Lung microvascular endothelial cell (primary cell): ENCODE data around the gene FAM3A. TPM values are rescaled to one million over a fixed set of nuclear protein-coding genes. Genes with fewer than 3 reads are reported as not detected.
"Not testable (repeated sequence)": the region's sequence is repeated elsewhere in the genome, so short reads cannot be mapped to it uniquely, and the experiment has no call there.

Experiments used
- DNase-seq, 2 donors: peaks; one replicate each; pipeline versions ENCODE4 v3.0.0 to v3.0.0-alpha.2; 2010; ENCODE audit warnings: low read depth in 2 of 2
- total RNA-seq: library from RNA; depleted of rRNA; stranded (reverse); fragments of >200 nt; gene quantifications from 2 replicates; pipeline ENCODE4 v1.2.1, GENCODE V29; 2014

FAM3A gene
- total RNA-seq, 1 donor from 2014 or later = 20.8 TPM

- DNase-seq = peak; percentile 42 to 70
Observed at GRCh38 chrX:154505734-154506133, 10.3 kb downstream of the FAM3A start.

DNA sequence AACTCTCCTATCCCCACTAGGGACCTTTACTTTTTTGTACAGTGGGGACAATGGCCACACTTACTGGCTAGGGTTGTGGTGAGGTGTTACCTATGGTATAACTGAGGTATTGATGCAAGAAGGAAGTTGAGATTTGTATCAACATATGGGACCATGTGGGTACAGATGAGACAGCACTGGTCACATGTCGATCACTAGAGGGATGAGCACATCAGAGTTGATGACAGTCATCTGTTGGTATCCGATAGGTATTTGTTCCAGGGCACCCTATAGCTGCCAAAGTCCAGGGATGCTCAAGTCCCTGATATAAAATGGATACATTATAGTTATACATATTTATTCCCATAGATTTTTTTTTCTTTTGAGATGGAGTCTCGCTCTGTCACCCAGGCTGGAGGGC, 13.0 kb downstream of the FAM3A start:
- no peak for DNase-seq

DNA sequence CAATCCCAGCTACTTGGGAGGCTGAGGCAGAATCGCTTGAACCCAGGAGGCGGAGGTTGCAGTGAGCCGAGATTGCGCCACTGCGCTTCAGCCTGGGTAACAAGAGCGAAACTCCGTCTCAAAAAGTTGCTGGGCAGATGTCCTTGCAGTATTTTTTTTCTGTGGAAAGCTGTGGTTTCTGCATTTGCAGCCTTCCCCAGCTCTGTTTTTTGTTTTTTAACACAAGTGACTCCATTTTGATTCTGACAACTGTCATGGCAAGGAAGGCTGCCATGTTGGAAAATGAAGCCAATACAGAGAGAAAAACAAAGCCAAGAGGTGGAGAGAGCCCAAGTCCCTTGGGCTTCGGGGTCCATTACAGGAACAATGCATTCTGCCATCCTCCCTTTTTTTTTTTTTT, 13.9 kb downstream of the FAM3A start:
- DNase-seq = no peak

DNA sequence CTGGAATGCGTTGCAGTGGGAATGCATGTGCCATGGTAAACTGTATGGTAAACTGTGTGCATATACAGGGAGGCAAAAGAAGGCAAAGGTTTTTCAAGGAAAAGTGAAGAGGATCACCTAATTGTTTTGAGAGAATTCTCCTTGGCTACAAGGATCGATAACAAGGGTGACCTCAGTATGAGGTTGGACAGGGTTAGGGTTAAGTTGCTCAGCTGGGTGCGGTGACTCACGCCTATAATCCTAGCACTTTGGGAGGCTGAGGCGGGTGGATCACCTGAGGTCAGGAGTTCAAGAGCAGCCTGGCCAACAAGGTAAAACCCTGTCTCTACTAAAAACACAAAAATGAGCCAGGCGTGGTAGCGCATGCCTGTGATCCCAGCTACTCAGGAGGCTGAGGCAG, 14.6 kb downstream of the FAM3A start:
- DNase-seq = not testable (repeated sequence)

DNA sequence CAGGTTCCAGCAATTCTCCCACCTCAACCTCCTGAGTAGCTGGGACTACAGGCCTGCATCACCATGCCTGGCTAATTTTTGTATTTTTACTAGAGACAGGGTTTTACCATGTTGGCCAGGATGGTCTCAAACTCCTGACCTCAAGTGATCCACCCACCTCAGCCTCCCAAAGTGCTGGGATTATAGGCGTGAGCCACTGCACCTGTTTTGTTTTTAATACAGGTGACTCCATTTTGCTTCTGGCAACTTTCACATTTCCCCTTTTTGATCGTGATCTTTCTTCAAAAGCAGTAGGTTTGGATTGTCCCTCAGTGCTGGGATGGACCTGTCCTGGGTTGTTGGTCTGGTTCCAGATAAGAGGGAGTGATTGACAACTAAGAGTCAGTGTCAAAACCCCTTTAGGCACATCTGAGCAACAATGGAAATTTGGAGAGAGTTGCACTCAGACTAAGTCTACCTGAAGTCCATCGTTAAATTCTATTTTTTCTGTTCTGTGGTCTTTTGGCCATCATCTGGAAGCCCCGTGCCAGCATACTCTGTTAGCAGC, 19.4 kb downstream of the FAM3A start:
- DNase-seq = not testable (repeated sequence)

- peak in 1 of 2 donors; percentile 56 for DNase-seq
Observed at GRCh38 chrX:154495472-154495922, 20.5 kb downstream of the FAM3A start.

- no peak for DNase-seq
Observed at GRCh38 chrX:154494715-154495114, 21.3 kb downstream of the FAM3A start.

DNA sequence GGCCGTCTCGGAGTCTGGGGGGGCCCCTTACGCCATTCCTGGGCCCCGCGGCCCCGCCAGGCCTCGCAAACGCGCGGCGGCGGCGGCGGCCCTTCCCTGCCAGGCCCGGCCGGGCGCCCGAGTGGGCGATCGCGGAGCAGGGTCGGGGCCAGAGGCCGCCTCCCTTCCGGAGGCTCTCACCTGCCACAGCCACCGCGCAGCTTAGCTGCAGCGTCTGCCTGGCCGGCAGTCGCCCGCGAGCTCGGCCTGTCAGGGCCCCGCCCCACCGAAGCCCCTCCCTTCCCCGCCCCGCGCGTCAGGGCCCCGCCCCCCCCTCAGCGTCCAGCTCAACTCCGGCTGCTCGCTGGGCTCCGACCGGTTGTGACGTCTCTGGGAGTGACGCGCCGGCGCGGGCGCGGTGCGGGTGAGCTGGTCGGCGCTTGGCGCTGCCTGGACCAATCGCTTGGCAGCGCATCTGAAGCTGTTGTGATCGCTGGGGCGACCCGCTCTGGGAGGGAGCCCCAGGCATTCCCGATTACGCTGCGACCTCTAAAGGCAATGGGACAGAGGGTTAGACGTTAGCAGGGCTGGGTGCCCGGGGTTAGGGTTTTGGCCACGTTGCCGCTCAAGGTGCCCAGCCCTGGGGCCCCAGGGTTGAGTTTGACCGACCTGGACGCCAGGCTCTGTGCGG, 25.5 kb downstream of the FAM3A start, which contains the start of gene SLC10A3:
SLC10A3 (minus strand) TSS at position 216 of the 670 bp plus-strand sequence. CDS start 1,689 bp downstream, outside the sequence.
- peak; percentile 93 to 96 for DNase-seq

DNA sequence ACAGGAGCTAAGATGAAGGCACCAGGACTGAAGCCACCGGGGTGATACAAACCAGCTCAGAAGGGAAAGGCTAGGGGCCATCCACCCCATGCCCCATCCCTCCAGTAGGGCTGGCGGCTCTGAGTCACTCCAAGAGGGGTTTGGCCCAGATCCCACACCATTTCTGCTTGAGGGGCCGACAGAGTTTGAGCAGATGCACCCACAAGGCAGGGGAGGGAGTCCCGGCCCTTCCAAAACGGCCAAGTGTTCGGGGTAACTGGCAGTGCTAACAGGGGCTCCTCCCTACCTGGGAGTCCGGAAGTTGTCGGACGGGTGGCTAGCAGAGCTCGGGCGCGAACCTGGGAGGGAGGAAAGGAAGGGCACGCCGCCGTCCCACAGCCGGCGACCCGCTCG, 26.0 kb downstream of the FAM3A start:
- peak in 1 of 2 donors; percentile 24 for DNase-seq

GRCh38 chrX:154489182-154489581, 26.9 kb downstream of the FAM3A start:
- DNase-seq = no peak

DNA sequence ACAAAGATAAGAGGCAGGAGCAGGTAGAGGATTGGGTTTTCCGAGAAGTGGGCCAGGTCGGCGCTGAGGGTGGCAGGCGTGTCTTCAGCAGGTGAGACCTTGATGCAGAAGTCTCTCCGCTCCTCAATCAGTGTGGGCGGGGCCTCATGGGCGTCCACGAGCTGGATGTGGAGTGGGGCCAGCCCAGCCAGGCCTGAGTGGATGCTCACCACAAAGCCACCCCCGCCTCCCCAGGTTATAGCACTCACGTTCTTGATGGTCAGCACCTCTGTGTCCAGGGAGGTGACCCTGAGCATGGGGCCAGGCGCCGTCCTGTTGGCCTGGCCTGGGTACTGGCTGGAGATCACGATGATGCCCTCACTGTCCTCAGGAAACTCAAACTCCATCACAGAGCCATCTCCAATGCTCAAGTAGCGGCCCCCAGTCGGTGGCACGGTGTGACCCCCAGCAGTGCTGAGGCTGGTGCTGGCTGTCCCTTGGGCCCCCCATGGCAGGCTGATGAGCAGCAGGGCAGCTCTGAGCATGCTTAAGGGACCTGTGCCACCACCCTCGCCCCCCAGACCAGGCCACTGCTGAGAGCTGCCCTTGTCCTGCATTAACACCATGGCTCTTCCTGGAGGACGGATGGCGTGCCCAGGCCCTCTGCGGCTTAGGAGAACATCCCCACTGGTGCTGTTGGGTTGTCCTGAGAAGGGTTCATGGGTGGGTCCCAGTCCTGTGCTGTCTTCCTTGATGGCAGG, 27.5 kb downstream of the FAM3A start:
- no peak for DNase-seq

DNA sequence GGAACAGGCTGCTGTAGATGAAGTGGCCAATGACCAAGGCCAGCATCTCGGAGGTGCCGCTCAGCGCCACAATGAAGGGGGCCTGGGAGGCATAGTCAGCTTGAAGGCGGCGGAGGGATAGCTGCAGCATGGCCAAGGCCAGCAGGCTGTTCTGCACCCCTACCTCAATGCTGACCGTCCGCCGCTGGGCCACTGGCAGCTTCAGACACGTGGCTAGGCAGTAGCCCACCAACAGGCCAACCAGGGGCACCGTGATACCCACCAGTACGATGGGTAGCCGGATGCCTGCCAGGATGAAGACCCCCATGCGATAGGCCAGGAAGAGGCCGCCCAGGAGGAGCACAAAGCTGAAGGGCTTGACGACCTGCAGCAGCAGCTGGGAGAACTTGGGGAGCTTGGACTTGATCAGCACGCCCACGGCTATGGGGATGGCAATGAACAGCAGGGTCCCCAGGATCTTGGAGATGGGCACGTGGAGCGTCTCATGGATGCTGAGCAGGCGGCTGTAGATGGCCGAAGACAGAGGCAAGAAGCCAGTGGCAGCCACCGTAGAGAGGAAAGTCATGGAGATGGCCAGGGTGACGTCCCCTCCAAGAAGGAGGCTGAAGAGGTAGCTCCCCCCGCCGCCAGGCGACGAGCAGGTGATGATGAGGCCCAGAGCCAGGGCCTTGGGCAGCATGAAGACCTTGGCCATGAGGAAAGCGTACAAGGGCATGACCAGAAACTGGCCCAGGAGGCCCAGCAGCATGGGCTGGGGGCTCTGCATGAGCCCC, 28.3 kb downstream of the FAM3A start:
- no peak for DNase-seq

- DNase-seq = peak; percentile 23 to 69
Observed at GRCh38 chrX:154486396-154487207, 29.4 kb downstream of the FAM3A start, which contains the start of gene UBL4A. TSS of gene UBL4A (minus strand) at chrX:154486615. CDS start at chrX:154486584, 31 bp downstream.

- peak; percentile 5 to 15 for DNase-seq
Observed at GRCh38 chrX:154486052-154486395, 30.0 kb downstream of the FAM3A start.

GRCh38 chrX:154485150-154486051, 30.6 kb downstream of the FAM3A start:
- no peak for DNase-seq

GRCh38 chrX:154484255-154485149, 31.5 kb downstream of the FAM3A start:
- DNase-seq = peak in 1 of 2 donors; percentile 16

DNA sequence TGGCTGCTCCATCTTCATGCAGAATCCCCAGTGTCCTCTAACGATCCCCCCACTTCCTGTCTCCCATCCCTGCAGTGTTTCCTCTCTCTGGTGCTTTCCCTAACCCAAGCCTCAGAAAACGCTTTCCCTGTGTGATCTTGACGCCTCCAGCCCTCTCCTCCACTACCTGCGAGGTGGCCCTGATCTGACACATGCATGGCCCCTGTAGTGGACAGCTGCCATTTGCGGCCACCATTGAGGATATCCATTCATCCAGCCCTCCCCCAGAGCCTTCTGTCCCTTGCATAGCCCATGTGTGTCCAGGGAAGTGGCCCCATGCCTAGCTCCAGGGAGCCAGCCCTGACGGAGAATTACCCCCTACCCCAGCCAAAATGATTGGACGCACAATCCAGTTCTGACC, 32.7 kb downstream of the FAM3A start:
- DNase-seq = no peak

DNA sequence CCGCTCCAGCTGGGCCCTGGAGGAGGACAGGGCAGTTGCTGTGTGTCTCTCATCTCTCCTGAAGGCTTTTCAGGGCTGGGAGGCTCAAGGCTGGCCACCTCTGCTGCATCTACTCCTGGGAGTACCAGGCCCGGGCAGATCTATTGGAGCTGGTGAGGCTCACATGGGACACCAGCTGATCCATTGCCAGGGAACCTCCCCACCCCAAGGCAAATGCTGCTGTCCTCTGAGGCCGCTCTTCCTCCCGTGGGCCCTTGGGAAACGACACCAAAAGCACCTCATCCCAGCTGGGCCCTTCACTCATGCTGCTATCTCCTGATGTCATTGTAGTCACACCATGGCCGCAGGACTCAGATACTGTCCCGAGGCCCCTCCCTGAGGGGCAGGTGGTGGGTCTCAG, 33.2 kb downstream of the FAM3A start:
- no peak for DNase-seq
